Karpas-422 (cell line): ENCODE measurements around the gene RNF212. TPM values are rescaled to one million over a fixed set of nuclear protein-coding genes. Genes with fewer than 3 reads are reported as not detected.

Source experiments
- DNase-seq: peaks from one replicate; pipeline ENCODE4 v3.0.0-alpha.2; 2015
- H2AFZ ChIP-seq: fragments of 200-600 bp; sonication (generic); 2 replicates; pipeline ENCODE4 v1.6.1; 2014; ENCODE audit warnings: antibody characterized with exemption, low read length, mixed read lengths
- H3K27ac ChIP-seq: fragments of 200-600 bp; sonication (generic); 2 replicates; pipeline ENCODE4 v1.5.1; 2014; ENCODE audit warnings: mild to moderate bottlenecking, low read length, moderate library complexity
- H3K27me3 ChIP-seq: fragments of 200-600 bp; sonication (generic); 2 replicates; pipeline ENCODE4 v1.6.1; 2014; ENCODE audit warnings: low read length, mixed read lengths
- H3K36me3 ChIP-seq: fragments of 200-600 bp; sonication (generic); 2 replicates; pipeline ENCODE4 v1.6.1; 2014; ENCODE audit warnings: low read length, mixed read lengths; ENCODE audit not compliant: insufficient read depth
- H3K4me1 ChIP-seq: fragments of 200-600 bp; sonication (generic); 2 replicates; pipeline ENCODE4 v1.6.1; 2014; ENCODE audit warnings: mild to moderate bottlenecking, low read length, mixed read lengths
- H3K4me2 ChIP-seq: fragments of 200-600 bp; sonication (generic); 2 replicates; pipeline ENCODE4 v1.6.1; 2014; ENCODE audit warnings: low read length, low read depth, mild to moderate bottlenecking; ENCODE audit not compliant: poor library complexity, severe bottlenecking
- H3K4me3 ChIP-seq: fragments of 200-600 bp; sonication (generic); 2 replicates; pipeline ENCODE4 v1.5.1; 2014; ENCODE audit warnings: mild to moderate bottlenecking, antibody characterized with exemption, low read length, mixed read lengths
- H3K79me2 ChIP-seq: fragments of 200-600 bp; sonication (generic); 2 replicates; pipeline ENCODE4 v1.6.1; 2014; ENCODE audit warnings: mild to moderate bottlenecking, low read length, mixed read lengths
- H3K9ac ChIP-seq: fragments of 200-600 bp; sonication (generic); 2 replicates; pipeline ENCODE4 v1.6.0; 2014; ENCODE audit warnings: low read length
- H3K9me2 ChIP-seq: fragments of 200-600 bp; sonication (generic), shearing (Covaris generic); replicated peaks from 2 replicates; pipeline ENCODE4 v1.6.0; 2014; ENCODE audit warnings: mild to moderate bottlenecking, low read length, moderate library complexity; ENCODE audit not compliant: insufficient read depth
- H3K9me3 ChIP-seq: fragments of 300-700, 200-600 bp; sonication (generic); 2 replicates; pipeline ENCODE4 v1.6.1; 2014; ENCODE audit warnings: low read length, mixed read lengths
- H4K20me1 ChIP-seq: fragments of 200-600 bp; sonication (generic); 2 replicates; pipeline ENCODE4 v1.6.1; 2014; ENCODE audit warnings: mild to moderate bottlenecking, antibody characterized with exemption, low read length, low read depth; ENCODE audit not compliant: insufficient read depth
- total RNA-seq: library from RNA; depleted of rRNA; stranded (reverse); fragments of >200 nt; shearing (Covaris generic); gene quantifications from 2 replicates; pipeline ENCODE4 v1.2.3, GENCODE V29; 2014; ENCODE audit warnings: low replicate concordance

RNF212 gene
- total RNA-seq, 1 experiment from 2014 or later: not detected

DNA sequence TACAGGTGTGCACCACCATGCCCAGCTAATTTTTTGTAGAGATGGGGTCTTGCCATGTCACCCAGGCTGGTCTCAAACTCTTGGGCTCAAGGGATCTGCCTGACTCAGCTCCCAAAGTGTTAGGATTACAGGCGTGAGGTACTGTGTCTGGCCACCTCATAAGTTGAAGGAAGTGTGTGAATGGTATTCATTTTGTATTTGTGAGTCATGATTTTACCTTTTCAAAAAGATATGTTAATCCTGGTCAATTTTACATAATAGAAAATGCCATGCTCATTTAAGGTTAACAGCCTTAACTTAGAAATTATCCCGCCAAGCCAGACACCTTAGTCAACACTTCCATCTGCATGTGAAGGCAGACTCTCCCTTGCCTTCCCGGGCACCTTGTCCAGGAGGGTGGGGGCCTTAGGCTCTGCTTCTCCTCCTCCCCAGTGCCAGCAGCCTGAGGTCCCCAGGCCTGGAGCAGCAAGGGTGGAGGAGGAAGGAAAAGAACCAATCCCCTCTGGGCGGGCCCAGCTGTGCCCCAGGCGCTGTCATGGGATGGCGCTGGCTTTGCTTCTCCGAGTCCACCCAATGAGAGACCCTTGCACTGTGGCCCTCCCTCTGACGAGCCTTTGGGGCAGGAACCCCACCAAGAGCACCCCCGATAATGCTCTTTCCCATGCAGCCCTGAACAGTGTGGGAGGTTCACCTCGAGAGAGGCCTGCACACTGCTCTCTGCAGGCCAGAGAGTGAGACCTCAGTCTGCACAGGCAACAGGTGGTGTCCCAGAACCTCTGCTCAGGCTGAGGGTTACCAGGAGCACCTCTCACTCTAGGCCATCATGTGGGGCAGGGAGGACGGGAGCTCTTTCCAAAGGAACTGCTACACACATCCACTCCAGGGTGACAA lies 37.3 kb downstream of the RNF212 start:
- Histone ChIP-seq H3K9me3 (no peaks in the 10 kb centered on the region), H3K27ac (no peak overlapping the region), H3K4me2 (no peak overlapping the region), H3K4me3 (no peak overlapping the region), H3K36me3 (no peaks in the 10 kb centered on the region), H3K4me1 (peaks cover 8% of the 10 kb centered on the region), H3K9ac (no peak overlapping the region), H4K20me1 (no peaks in the 10 kb centered on the region), H2AFZ (no peak overlapping the region), H3K27me3 (no peaks in the 10 kb centered on the region), H3K9me2 (no peaks in the 10 kb centered on the region), H3K79me2 (no peaks in the 10 kb centered on the region)
- no peak for DNase-seq

DNA sequence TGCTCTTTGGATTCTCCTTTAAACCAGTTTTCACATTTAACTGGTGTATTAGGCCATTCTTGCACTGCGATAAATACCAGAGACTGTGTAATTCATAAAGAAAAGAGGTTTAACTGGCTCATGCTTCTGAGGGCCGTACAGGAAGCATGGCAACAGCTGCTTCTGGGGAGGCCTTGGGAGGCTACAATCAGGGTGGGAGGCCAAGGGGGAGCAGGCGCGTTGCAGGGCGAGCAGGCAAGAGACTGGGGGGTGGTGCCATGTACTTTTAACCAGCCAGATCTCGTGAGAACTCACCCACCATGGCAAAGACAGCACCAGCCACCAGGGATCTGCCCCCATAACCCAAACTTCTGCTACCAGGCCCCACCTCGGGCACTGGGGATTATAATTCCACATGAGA lies 38.1 kb downstream of the RNF212 start:
- Histone ChIP-seq H3K4me2 (no peak overlapping the region), H3K4me3 (no peak overlapping the region), H3K27me3 (no peaks in the 10 kb centered on the region), H3K79me2 (no peaks in the 10 kb centered on the region), H3K27ac (no peak overlapping the region), H3K9me3 (no peaks in the 10 kb centered on the region), H2AFZ (no peak overlapping the region), H3K36me3 (no peaks in the 10 kb centered on the region), H3K9ac (no peak overlapping the region), H3K4me1 (peaks cover 3% of the 10 kb centered on the region; the same call in 1 of the 2 replicates), H3K9me2 (no peaks in the 10 kb centered on the region), H4K20me1 (no peaks in the 10 kb centered on the region)
- DNase-seq: peak; percentile 4

DNA sequence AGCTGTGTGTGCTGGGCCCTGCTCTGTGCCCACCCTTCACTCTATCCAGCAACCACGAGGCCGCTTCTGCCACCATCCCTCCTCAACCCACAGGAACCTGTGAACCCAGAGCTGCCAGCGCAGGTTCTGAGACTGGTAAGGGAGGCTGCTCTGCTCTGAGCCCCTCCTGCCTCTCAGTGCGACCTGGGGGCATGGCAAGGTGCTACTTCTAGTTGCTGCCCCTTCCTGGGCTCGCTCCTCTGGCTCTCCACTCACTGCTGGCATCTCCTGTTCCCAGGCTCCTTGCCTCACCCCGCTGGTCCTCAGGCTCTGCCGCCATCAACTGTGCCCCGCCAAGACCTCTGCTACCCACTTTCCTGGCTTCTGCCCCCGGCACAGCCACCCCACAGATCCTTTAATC lies 39.3 kb downstream of the RNF212 start:
- H3K36me3 ChIP-seq: no peaks in the 10 kb centered on the region
- no peaks in the 10 kb centered on the region for H3K9me3 ChIP-seq
- DNase-seq: peak; percentile 25

DNA sequence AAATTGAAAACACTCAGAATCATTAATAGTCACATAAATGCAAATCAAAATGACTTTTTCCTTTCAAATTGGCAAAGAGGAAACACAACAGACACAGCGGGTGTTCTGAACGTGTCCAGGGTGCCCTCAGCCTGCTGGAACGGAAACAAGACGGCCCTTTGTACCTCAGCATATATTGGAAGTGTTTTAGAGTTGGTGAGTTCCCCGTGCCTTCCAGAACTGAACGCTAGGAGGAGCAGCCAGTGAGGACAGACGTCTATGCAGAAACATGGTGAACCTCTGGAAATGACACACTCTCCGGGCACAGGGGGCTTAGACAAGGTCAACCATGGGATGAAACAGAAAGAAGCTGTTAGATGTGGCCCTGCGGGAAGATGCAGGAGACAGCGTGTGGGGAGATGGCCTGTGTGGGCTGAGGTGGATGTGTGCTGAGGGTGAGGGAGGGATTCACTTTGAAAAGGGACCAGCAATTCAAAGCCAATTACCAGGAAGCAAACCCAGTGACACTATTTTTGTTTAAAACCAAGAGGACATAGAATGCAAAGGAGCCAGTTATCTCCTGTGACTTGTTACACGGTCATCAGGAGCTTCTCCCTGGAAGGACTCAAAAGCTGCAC lies 40.4 kb downstream of the RNF212 start:
- Histone ChIP-seq H2AFZ (peak overlapping the region; percentile 79; the same call in 1 of the 2 replicates), H3K4me3 (no peak overlapping the region)

More for the DNA sequence above, 39.3 kb downstream of the RNF212 start:
- H3K4me1 ChIP-seq: peaks cover 3% of the 10 kb centered on the region; the same call in 1 of the 2 replicates
- no peaks in the 10 kb centered on the region for H3K9me2 ChIP-seq
- H4K20me1 ChIP-seq: no peaks in the 10 kb centered on the region
- no peak overlapping the region for H3K9ac ChIP-seq
- H2AFZ ChIP-seq: no peak overlapping the region
- no peak overlapping the region for H3K4me3 ChIP-seq
- H3K4me2 ChIP-seq: no peak overlapping the region
- H3K79me2 ChIP-seq: no peaks in the 10 kb centered on the region
- H3K27ac ChIP-seq: no peak overlapping the region
- H3K27me3 ChIP-seq: no peaks in the 10 kb centered on the region

DNA sequence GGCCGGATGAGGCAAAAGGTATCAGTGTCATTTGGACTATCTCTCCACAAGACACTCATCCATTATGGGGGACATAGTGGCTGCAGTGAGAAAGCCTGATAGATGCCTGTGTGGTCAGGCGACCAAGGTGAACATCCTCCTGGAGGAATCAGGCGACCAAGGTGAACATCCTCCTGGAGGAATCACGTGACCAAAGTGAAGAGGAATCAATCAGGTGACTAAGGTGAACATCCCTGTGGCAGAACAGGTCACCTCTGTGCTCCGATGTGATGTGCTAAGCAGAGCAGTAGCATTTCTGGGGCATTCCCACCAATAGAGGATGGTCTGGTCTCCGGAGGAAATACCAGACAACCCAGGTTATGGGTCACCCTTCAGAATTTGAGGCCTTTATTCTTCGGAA lies 44.0 kb downstream of the RNF212 start:
- H3K9me3 ChIP-seq: no peaks in the 10 kb centered on the region
- H3K36me3 ChIP-seq: no peaks in the 10 kb centered on the region
- H3K4me1 ChIP-seq: peaks cover 3% of the 10 kb centered on the region; the same call in 1 of the 2 replicates
- H3K27ac ChIP-seq: no peak overlapping the region
- H3K4me2 ChIP-seq: no peak overlapping the region
- no peak overlapping the region for H2AFZ ChIP-seq
- H3K9ac ChIP-seq: no peak overlapping the region
- no peaks in the 10 kb centered on the region for H3K79me2 ChIP-seq
- H3K9me2 ChIP-seq: no peaks in the 10 kb centered on the region
- H4K20me1 ChIP-seq: no peaks in the 10 kb centered on the region
- DNase-seq: no peak
- no peaks in the 10 kb centered on the region for H3K27me3 ChIP-seq
- H3K4me3 ChIP-seq: no peak overlapping the region

More for the DNA sequence above, 40.4 kb downstream of the RNF212 start:
- H3K9me2 ChIP-seq: no peaks in the 10 kb centered on the region
- no peaks in the 10 kb centered on the region for H3K27me3 ChIP-seq
- no peaks in the 10 kb centered on the region for H3K9me3 ChIP-seq
- H3K9ac ChIP-seq: no peak overlapping the region
- peaks cover 3% of the 10 kb centered on the region; the same call in 1 of the 2 replicates for H3K4me1 ChIP-seq
- no peak overlapping the region for H3K4me2 ChIP-seq
- DNase-seq: peak; percentile 83
- H4K20me1 ChIP-seq: no peaks in the 10 kb centered on the region
- H3K79me2 ChIP-seq: no peaks in the 10 kb centered on the region
- no peak overlapping the region for H3K27ac ChIP-seq
- H3K36me3 ChIP-seq: no peaks in the 10 kb centered on the region

DNA sequence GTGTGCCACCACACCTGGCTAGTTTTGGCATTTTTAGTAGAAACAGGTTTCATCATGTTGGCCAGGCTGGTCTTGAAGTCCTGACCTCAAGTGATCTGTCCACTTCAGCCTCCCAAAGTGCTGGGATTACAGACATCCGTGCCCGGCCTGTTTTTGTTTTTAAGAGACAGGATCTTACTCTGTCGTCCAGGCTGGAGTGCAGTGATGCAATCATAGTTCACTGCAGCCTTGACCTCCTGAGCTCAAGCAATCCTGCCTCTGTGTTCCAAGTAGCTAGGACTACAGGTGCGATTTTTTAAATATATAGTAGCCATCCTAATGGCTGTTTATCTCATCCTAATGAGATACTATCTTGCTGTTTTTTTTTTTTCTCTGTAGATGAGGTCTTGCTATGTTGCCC lies 47.6 kb downstream of the RNF212 start:
- H3K4me1 ChIP-seq: no peaks in the 10 kb centered on the region
- H3K27me3 ChIP-seq: no peaks in the 10 kb centered on the region
- H3K27ac ChIP-seq: no peak overlapping the region
- H3K36me3 ChIP-seq: no peaks in the 10 kb centered on the region
- H3K79me2 ChIP-seq: no peaks in the 10 kb centered on the region
- no peak overlapping the region for H3K9ac ChIP-seq
- H3K9me3 ChIP-seq: no peaks in the 10 kb centered on the region
- H2AFZ ChIP-seq: no peak overlapping the region
- no peaks in the 10 kb centered on the region for H3K9me2 ChIP-seq
- H3K4me2 ChIP-seq: no peak overlapping the region
- H4K20me1 ChIP-seq: no peaks in the 10 kb centered on the region
- H3K4me3 ChIP-seq: no peak overlapping the region
- no peak for DNase-seq

DNA sequence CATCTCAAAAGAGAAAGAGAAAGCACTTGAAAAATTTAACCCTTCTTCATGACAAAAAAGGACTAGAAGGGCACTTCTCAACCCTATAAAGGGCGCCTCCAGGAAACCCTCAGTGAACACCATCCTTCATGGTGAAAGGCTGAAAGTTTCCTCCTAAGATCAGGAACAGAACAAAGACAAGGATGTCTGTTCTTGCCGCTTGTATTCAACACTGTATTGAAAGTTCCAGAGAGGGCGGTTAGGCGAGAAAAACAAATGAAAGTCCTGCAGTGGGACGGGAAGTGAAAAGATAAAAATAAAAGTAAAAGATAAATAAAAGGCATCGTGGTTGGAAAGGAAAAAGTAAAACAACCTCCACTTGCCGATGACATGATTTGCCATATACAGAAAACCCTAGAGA lies 50.9 kb downstream of the RNF212 start:
- Histone ChIP-seq H3K9me2 (no peaks in the 10 kb centered on the region), H3K79me2 (no peaks in the 10 kb centered on the region), H4K20me1 (no peaks in the 10 kb centered on the region), H3K9me3 (no peaks in the 10 kb centered on the region), H3K4me2 (no peak overlapping the region), H3K4me3 (no peak overlapping the region), H3K27ac (no peak overlapping the region), H3K4me1 (no peaks in the 10 kb centered on the region), H3K36me3 (no peaks in the 10 kb centered on the region), H3K27me3 (no peaks in the 10 kb centered on the region), H2AFZ (no peak overlapping the region), H3K9ac (no peak overlapping the region)
- DNase-seq: no peak

DNA sequence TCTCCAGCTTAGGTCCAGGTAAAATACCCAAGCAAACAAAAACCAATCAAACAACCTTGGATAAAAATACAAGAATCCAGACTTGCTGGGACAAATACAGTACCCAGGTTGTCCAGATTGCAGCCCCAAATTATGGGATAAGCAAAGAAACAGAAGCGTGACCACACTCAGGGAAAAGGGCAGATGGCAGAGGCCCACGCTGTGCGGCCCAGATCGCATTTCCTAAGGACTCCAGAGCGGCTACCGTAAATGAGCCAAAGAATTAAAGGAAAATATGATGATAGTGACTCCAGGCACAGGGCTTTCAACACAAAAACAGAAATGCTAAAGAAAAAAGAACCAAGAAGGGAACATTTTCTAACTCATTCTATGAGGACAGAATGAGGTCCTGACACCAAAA lies 51.6 kb downstream of the RNF212 start:
- H3K36me3 ChIP-seq: no peaks in the 10 kb centered on the region
- no peaks in the 10 kb centered on the region for H3K79me2 ChIP-seq
- no peaks in the 10 kb centered on the region for H3K4me1 ChIP-seq
- H3K4me3 ChIP-seq: no peak overlapping the region
- H3K27ac ChIP-seq: no peak overlapping the region
- no peak overlapping the region for H3K9ac ChIP-seq
- no peaks in the 10 kb centered on the region for H3K9me2 ChIP-seq
- H2AFZ ChIP-seq: no peak overlapping the region
- H3K4me2 ChIP-seq: no peak overlapping the region
- no peaks in the 10 kb centered on the region for H3K27me3 ChIP-seq
- H3K9me3 ChIP-seq: no peaks in the 10 kb centered on the region
- no peak for DNase-seq
- no peaks in the 10 kb centered on the region for H4K20me1 ChIP-seq
